CD14-positive monocyte (primary cell): ENCODE measurements around the gene PPFIBP1. TPM values are rescaled to one million over a fixed set of nuclear protein-coding genes. Genes with fewer than 3 reads are reported as not detected.

Source experiments
- DNase-seq, 3 donors: peaks; one replicate each; pipeline ENCODE4 v3.0.0-alpha.2; 2011 to 2022
- H2AFZ ChIP-seq: 2 replicates; pipeline ENCODE4 v1.6.0; 2012; ENCODE audit warnings: mild to moderate bottlenecking, low read depth, low read length, inconsistent platforms; ENCODE audit not compliant: insufficient read depth, poor library complexity, severe bottlenecking
- H3K27ac ChIP-seq, 2 donors: 1 replicate in 1 of 2; 2 replicates in 1 of 2; pipeline ENCODE4 v1.5.1; 2012 to 2013; ENCODE audit warnings: low read length in 2 of 2, control low read depth in 1 of 2, inconsistent platforms in 1 of 2, low read depth in 1 of 2, mild to moderate bottlenecking in 1 of 2
- H3K27me3 ChIP-seq, 2 donors: one replicate each; pipeline versions ENCODE4 v1.6.0 to v1.6.1; 2011 to 2013; ENCODE audit warnings: low read length in 2 of 2; ENCODE audit not compliant: control insufficient read depth in 2 of 2, insufficient read depth in 2 of 2
- H3K36me3 ChIP-seq, 2 donors: replicated peaks in 1 of 2; 1 replicate in 1 of 2; 2 replicates in 1 of 2; pipeline versions ENCODE4 v1.5.1 to v1.6.1; 2012 to 2013; ENCODE audit warnings: low read length in 2 of 2, control low read depth in 1 of 2, inconsistent platforms in 1 of 2, mild to moderate bottlenecking in 1 of 2; ENCODE audit not compliant: insufficient read depth in 2 of 2, control insufficient read depth in 1 of 2
- H3K4me1 ChIP-seq, 2 donors: 1 replicate in 1 of 2; 2 replicates in 1 of 2; pipeline versions ENCODE4 v1.5.1 to v1.6.1; 2012 to 2013; ENCODE audit warnings: low read length in 2 of 2, control low read depth in 1 of 2, inconsistent platforms in 1 of 2, mild to moderate bottlenecking in 1 of 2, moderate library complexity in 1 of 2; ENCODE audit not compliant: insufficient read depth in 2 of 2, control insufficient read depth in 1 of 2
- H3K4me2 ChIP-seq: replicated peaks from 2 replicates; pipeline ENCODE3; 2012; ENCODE audit warnings: low read length, moderate library complexity, mild to moderate bottlenecking; ENCODE audit not compliant: poor library complexity, severe bottlenecking; ENCODE audit errors: extremely low read depth
- H3K4me3 ChIP-seq, 3 experiments: fragments of 200-600 bp in 1 of 3; sonication (generic) in 1 of 3; replicated peaks in 1 of 3; 1 replicate in 2 of 3; 2 replicates in 1 of 3; pipeline ENCODE4 v1.5.1; 2011 to 2013; ENCODE audit warnings: low read length in 3 of 3, mild to moderate bottlenecking in 3 of 3, control low read depth in 2 of 3, low read depth in 2 of 3, inconsistent platforms in 1 of 3, moderate library complexity in 1 of 3
- H3K79me2 ChIP-seq: 2 replicates; pipeline ENCODE4 v1.6.0; 2012; ENCODE audit warnings: mild to moderate bottlenecking, control low read depth, inconsistent platforms, low read length, moderate library complexity; ENCODE audit not compliant: insufficient read depth
- H3K9ac ChIP-seq: 2 replicates; pipeline ENCODE4 v1.6.0; 2017; ENCODE audit warnings: low read length, mild to moderate bottlenecking; ENCODE audit not compliant: insufficient read depth, poor library complexity, severe bottlenecking
- H3K9me3 ChIP-seq, 2 donors: replicated peaks in 1 of 2; 1 replicate in 1 of 2; 2 replicates in 1 of 2; pipeline versions ENCODE4 v1.5.1 to v1.6.1; 2012 to 2013; ENCODE audit warnings: low read length in 2 of 2, control low read depth in 1 of 2; ENCODE audit not compliant: control insufficient read depth in 1 of 2, insufficient read depth in 1 of 2
- H4K20me1 ChIP-seq: 2 replicates; pipeline ENCODE4 v1.6.0; 2012; ENCODE audit warnings: mild to moderate bottlenecking, low read length, control low read depth, moderate library complexity; ENCODE audit not compliant: insufficient read depth
- H3K27ac Mint-ChIP-seq, 7 donors: one replicate each; pipeline ENCODE4 v1.8.0; 2020; ENCODE audit warnings: mild to moderate bottlenecking in 7 of 7, mixed read lengths in 7 of 7, moderate library complexity in 6 of 7, inconsistent platforms in 2 of 7
- H3K27me3 Mint-ChIP-seq, 3 donors: one replicate each; pipeline ENCODE4 v1.8.0; 2021 to 2022; ENCODE audit warnings: low read depth in 3 of 3, mild to moderate bottlenecking in 3 of 3, mixed read lengths in 3 of 3, moderate library complexity in 3 of 3, inconsistent platforms in 1 of 3
- H3K36me3 Mint-ChIP-seq, 2 donors: one replicate each; pipeline ENCODE4 v1.8.0; 2020; ENCODE audit warnings: mixed read lengths in 2 of 2, inconsistent platforms in 1 of 2, mild to moderate bottlenecking in 1 of 2
- H3K4me1 Mint-ChIP-seq: one replicate; pipeline ENCODE4 v1.8.0; 2020; ENCODE audit warnings: mild to moderate bottlenecking, mixed read lengths
- H3K4me3 Mint-ChIP-seq, 2 donors: one replicate each; pipeline ENCODE4 v1.8.0; 2020; ENCODE audit warnings: mild to moderate bottlenecking in 2 of 2, mixed read lengths in 2 of 2, moderate library complexity in 1 of 2
- H3K9me3 Mint-ChIP-seq, 7 donors: one replicate each; pipeline ENCODE4 v1.8.0; 2020 to 2022; ENCODE audit warnings: mixed read lengths in 7 of 7, mild to moderate bottlenecking in 6 of 7, moderate library complexity in 6 of 7, inconsistent platforms in 2 of 7
- WGBS: methylation state at CpG from one replicate; pipeline ENCODE4 v1.1.5; 2013; ENCODE audit warnings: missing lambda C conversion rate; ENCODE audit not compliant: insufficient coverage; 5-methylcytosine and 5-hydroxymethylcytosine counted together
- intact Hi-C, 2 donors: fragments of 100-400 bp; cut with micrococcal nuclease; formaldehyde crosslinking; loops; one replicate each; pipeline versions ENCODE4 v1.15.0 to v1.15.1; 2023
- polyA plus RNA-seq, 3 donors: library from polyadenylated mRNA; depleted of rRNA in 1 of 3; unstranded in 2 of 3; stranded (reverse) in 1 of 3; fragments of 300-500 nt in 2 of 3; fragments of >200 nt in 1 of 3; fragmentation: Illumina TruSeq in 2 of 3; gene quantifications; 1 replicate in 2 of 3; 2 replicates in 1 of 3; pipeline ENCODE4 v1.2.3, GENCODE V29; 2012 to 2021
- TF ChIP-seq, protein P1 (sequence below): fragments of 200-600 bp; IDR thresholded peaks from one replicate; pipeline ENCODE4 v1.8.0; 2022; ENCODE audit warnings: antibody characterized with exemption, mild to moderate bottlenecking

Gene PPFIBP1
- polyA plus RNA-seq, 3 donors, result 0.25 to 0.79 (median 0.53) TPM

- Histone ChIP-seq H3K27me3 (no peaks in the 10 kb centered on the region), H3K9ac (no peak overlapping the region), H3K4me2 (no peak overlapping the region), H2AFZ (no peak overlapping the region), H3K79me2 (no peaks in the 10 kb centered on the region), H3K4me3 (no peak overlapping the region), H3K4me1 (no peaks in the 10 kb centered on the region), H3K9me3 (no peaks in the 10 kb centered on the region), H3K27ac (no peak overlapping the region), H3K36me3 (no peaks in the 10 kb centered on the region), H4K20me1 (no peaks in the 10 kb centered on the region)
- no peaks in the 10 kb centered on the region for H3K4me1 Mint-ChIP-seq
- no peak overlapping the region for H3K27ac Mint-ChIP-seq
- peaks cover 0 to 8% (median 2%) of the 10 kb centered on the region in 7 donors for H3K9me3 Mint-ChIP-seq
- DNase-seq, result no peak
- 94% methylated on average over 2 of the region's 2 CpGs for whole genome bisulfite sequencing
- intact Hi-C loops, result no loop called here
- H3K4me3 Mint-ChIP-seq, result no peak overlapping the region
- no peaks in the 10 kb centered on the region for H3K27me3 Mint-ChIP-seq
- TF ChIP-seq, protein P1, sequence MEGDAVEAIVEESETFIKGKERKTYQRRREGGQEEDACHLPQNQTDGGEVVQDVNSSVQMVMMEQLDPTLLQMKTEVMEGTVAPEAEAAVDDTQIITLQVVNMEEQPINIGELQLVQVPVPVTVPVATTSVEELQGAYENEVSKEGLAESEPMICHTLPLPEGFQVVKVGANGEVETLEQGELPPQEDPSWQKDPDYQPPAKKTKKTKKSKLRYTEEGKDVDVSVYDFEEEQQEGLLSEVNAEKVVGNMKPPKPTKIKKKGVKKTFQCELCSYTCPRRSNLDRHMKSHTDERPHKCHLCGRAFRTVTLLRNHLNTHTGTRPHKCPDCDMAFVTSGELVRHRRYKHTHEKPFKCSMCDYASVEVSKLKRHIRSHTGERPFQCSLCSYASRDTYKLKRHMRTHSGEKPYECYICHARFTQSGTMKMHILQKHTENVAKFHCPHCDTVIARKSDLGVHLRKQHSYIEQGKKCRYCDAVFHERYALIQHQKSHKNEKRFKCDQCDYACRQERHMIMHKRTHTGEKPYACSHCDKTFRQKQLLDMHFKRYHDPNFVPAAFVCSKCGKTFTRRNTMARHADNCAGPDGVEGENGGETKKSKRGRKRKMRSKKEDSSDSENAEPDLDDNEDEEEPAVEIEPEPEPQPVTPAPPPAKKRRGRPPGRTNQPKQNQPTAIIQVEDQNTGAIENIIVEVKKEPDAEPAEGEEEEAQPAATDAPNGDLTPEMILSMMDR, result no peak
- H3K36me3 Mint-ChIP-seq, result no peaks in the 10 kb centered on the region
Observed at GRCh38 chr12:27506645-27507189, 17.3 kb upstream of the PPFIBP1 start.

DNA sequence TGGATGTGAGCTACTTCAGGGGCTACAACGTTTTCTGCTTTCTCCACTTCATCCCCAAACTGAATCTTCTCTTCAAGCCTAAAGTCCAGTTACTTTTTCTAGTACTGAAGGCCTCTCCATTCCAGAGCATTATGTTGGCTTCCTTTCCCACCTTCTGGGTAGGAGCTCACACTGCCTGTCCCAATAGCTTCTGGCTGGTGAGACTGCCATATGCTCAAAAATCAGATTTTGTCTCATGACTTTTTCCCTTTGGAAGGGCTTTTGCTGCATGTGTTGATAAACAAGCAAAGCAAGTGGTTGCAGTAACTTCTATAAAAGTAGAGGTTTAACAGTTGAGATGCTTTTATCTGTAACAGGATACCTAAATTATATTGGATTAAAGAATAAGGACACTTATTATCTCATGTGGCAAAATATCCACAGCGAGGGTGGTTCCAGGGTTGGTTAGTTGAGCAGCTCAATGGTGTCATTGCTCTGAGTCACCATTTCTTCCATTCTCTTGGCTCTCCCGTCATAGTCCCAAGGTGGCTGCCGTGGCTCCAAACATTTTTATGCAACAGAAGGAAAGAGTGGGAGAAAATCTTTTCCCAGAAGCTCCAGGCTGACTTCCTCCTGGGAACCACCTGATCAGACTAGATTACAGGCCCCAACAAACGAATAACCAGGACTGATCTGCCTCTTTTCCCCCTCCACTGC lies 15.1 kb upstream of the PPFIBP1 start:
- Histone ChIP-seq H2AFZ (no peak overlapping the region), H4K20me1 (no peaks in the 10 kb centered on the region), H3K4me2 (no peak overlapping the region), H3K27ac (no peak overlapping the region), H3K36me3 (no peaks in the 10 kb centered on the region), H3K9me3 (no peaks in the 10 kb centered on the region), H3K4me1 (no peaks in the 10 kb centered on the region), H3K4me3 (no peak overlapping the region), H3K79me2 (no peaks in the 10 kb centered on the region), H3K27me3 (no peaks in the 10 kb centered on the region), H3K9ac (no peak overlapping the region)
- Mint-ChIP-seq H3K9me3 (peaks cover 0 to 8% (median 1%) of the 10 kb centered on the region in 7 donors), H3K36me3 (no peaks in the 10 kb centered on the region), H3K4me3 (no peak overlapping the region), H3K27me3 (no peaks in the 10 kb centered on the region), H3K4me1 (no peaks in the 10 kb centered on the region), H3K27ac (no peak overlapping the region)
- DNase-seq, result no peak
- intact Hi-C loops, result no loop called here
- 82% methylated on average over 2 of the region's 5 CpGs for WGBS
- TF ChIP-seq, protein P1, result no peak
